ENCODE measurements around the gene LSM4. TPM values are rescaled to one million over a fixed set of nuclear protein-coding genes. Genes with fewer than 3 reads are reported as not detected.

LSM4 gene
- total and polyA plus RNA-seq, 10 donors = 55.8 to 192 (median 80.2) TPM

DNA sequence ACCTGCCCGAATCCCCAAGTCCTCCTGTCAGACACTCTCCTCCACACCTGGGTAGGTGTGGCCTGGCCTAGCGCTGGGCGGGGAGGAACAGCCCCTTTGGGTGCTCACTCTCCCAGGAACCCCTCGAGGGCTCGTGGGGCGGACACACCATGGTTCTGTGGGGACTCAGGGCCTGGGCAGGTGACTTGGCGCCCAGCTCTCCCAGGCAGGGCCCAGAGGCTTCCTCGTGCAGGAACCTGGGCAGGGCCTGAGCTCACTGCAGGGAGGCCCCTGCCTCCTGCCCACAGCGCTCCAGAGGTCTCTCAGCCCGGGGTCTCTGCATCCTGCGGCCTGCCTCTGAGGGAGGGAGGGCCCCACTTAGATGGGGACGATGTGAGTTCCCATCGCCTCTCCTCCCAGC lies 11.9 kb downstream of the LSM4 start:
- Histone ChIP-seq H3K4me1 (peaks cover 23 to 77% (median 50%) of the 10 kb centered on the region in 6 donors), H3K27ac (peak overlapping the region in 5 of 8 donors; percentile 12 to 95 (median 26)), H3K36me3 (peaks cover 0 to 98% (median 32%) of the 10 kb centered on the region in 6 donors), H3K9me3 (no peaks in the 10 kb centered on the region), H3K27me3 (replicated peaks in 1 of 7) (no peaks in the 10 kb centered on the region), H3K4me3 (no peak overlapping the region)
- DNase-seq = no peak
- TF ChIP-seq POLR2A (IDR thresholded peaks at IDR 0.05) = no peak
- peak in 1 of 3 donors; percentile 25 for TF ChIP-seq POLR2AphosphoS5 (IDR thresholded peaks at IDR 0.05)
- TF ChIP-seq, protein P1, sequence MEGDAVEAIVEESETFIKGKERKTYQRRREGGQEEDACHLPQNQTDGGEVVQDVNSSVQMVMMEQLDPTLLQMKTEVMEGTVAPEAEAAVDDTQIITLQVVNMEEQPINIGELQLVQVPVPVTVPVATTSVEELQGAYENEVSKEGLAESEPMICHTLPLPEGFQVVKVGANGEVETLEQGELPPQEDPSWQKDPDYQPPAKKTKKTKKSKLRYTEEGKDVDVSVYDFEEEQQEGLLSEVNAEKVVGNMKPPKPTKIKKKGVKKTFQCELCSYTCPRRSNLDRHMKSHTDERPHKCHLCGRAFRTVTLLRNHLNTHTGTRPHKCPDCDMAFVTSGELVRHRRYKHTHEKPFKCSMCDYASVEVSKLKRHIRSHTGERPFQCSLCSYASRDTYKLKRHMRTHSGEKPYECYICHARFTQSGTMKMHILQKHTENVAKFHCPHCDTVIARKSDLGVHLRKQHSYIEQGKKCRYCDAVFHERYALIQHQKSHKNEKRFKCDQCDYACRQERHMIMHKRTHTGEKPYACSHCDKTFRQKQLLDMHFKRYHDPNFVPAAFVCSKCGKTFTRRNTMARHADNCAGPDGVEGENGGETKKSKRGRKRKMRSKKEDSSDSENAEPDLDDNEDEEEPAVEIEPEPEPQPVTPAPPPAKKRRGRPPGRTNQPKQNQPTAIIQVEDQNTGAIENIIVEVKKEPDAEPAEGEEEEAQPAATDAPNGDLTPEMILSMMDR (IDR thresholded peaks at IDR 0.05 in 8 of 11, conservative IDR thresholded peaks at IDR 0.05 in 3 of 11) = no peak
- WGBS, 5 donors = 87 to 93% (median 90%) methylated on average over 9 to 13 of the region's 13 CpGs
- intact Hi-C loops (cut with DNase I; ENCODE audit: low total_unique reads) = no loop called here

DNA sequence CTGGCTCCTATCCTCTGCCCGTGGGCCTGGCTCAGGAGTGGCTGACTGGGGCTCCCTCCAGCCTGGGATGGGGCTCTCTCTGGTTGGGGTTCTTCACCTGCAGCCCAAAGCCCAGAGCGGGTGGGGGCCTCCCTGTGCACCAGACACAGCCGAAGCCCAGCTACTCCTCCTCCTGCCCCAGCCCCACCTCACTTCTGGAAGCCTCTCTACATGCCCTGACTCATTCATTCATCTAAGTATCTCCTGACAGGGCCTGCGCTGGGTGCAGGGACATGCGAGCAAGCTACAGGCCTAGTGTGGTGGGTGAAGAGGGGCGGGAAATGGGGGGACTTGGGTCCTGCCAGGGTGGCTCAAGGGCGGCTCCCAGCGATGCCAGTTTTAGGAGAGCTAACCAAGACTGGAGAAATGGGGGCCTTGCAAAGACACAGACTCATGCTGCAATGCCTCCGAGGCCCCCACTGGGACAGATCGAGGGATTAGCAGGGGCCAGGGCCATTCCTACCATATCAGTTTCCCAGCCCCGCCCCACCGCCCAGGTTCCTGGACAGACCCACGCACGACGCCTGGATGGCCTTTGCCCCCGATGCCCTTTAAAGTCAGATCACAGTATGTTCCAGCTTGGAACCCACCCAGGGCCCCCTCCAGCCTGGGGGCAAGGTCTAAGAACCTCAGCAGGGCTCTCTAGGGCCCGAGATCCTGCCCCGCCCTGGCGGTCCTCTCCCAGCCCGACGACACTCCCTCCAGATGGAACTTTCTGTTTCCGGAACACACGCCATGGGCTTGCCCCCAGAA lies 12.6 kb downstream of the LSM4 start:
- peak overlapping the region in 6 of 8 donors; percentile 15 to 95 (median 23) for H3K27ac ChIP-seq
- no peak for DNase-seq
- no peaks in the 10 kb centered on the region for H3K9me3 ChIP-seq
- WGBS, 5 donors = 77 to 82% (median 79%) methylated on average over 18 to 23 of the region's 23 CpGs
- peaks cover 0 to 92% (median 32%) of the 10 kb centered on the region in 6 donors for H3K36me3 ChIP-seq
- TF ChIP-seq, protein P1 (IDR thresholded peaks at IDR 0.05 in 8 of 11, conservative IDR thresholded peaks at IDR 0.05 in 3 of 11) = no peak
- TF ChIP-seq POLR2A (IDR thresholded peaks at IDR 0.05) (no peak), POLR2AphosphoS5 (IDR thresholded peaks at IDR 0.05) (no peak)
- intact Hi-C loops (cut with DNase I; ENCODE audit: low total_unique reads) = no loop called here
- H3K4me1 ChIP-seq = peaks cover 30 to 77% (median 56%) of the 10 kb centered on the region in 6 donors
- no peak overlapping the region for H3K4me3 ChIP-seq
- no peaks in the 10 kb centered on the region for H3K27me3 ChIP-seq (replicated peaks in 1 of 7)

DNA sequence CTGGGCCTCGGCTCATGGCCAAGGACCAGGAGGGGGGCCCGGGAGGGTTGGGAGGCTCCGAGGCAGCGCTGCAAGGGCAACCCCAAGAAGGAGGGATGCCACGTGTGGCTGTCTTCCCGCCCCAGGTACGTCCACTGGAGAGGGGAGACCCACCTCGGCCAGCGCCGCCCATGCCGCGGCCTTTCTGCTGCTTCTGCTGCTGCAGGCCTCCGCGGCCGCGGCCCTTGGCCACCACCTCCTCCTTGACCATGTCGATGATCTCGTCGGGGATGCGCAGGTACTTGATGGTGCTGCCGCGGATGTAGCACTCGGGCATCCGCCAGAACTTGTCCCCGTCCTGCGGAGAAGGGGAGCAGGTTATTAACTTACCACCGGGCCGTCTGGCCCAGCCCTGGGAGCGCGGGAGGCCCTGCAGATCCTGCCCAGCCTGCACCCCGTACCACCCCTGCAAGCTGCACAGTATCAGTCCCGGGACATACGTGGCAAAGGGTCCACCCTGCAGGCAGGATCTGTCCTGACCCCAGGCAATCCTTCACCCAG lies 13.3 kb downstream of the LSM4 start:
- no peak overlapping the region for H3K4me3 ChIP-seq
- intact Hi-C loops (cut with DNase I; ENCODE audit: low total_unique reads) = no loop called here
- WGBS, 5 donors = 89 to 94% (median 92%) methylated on average over 11 to 33 of the region's 33 CpGs
- TF ChIP-seq, protein P1 (IDR thresholded peaks at IDR 0.05 in 8 of 11, conservative IDR thresholded peaks at IDR 0.05 in 3 of 11) = no peak
- TF ChIP-seq POLR2AphosphoS5 (IDR thresholded peaks at IDR 0.05) = peak in 2 of 3 donors; percentile 10 to 43
- DNase-seq = no peak
- H3K4me1 ChIP-seq = peaks cover 35 to 83% (median 62%) of the 10 kb centered on the region in 6 donors
- H3K27me3 ChIP-seq (replicated peaks in 1 of 7) = no peaks in the 10 kb centered on the region
- H3K36me3 ChIP-seq = peaks cover 0 to 85% (median 32%) of the 10 kb centered on the region in 6 donors
- H3K9me3 ChIP-seq = no peaks in the 10 kb centered on the region
- peak overlapping the region in 5 of 8 donors; percentile 26 to 99 (median 95) for H3K27ac ChIP-seq

DNA sequence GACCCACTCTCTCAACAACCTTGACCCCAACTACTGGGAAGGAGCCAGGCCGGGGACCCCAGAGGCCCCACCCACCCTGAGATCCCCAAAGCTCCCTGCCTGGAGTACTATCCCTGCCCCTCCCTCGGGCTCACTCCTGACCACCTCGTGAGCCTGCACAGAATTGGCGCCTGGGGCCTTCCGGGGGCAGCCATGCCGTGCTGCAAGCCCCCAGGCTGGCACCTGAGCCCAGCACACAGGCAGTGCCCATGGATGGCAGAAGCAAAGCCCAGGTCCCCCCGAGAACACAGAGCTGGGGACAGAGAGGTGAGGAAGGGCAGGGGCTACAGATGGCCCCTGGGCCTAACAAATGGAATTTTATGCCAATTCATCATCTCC lies 13.9 kb downstream of the LSM4 start:
- intact Hi-C loops (cut with DNase I; ENCODE audit: low total_unique reads) = no loop called here
- peak overlapping the region in 7 of 8 donors; percentile 7 to 99 (median 95) for H3K27ac ChIP-seq
- no peaks in the 10 kb centered on the region for H3K9me3 ChIP-seq
- H3K27me3 ChIP-seq (replicated peaks in 1 of 7) = no peaks in the 10 kb centered on the region
- peaks cover 37 to 89% (median 69%) of the 10 kb centered on the region in 6 donors for H3K4me1 ChIP-seq
- WGBS, 5 donors = 60 to 85% (median 81%) methylated on average over 7 of the region's 7 CpGs
- peak in 1 of 3 donors; percentile 29 for TF ChIP-seq POLR2AphosphoS5 (IDR thresholded peaks at IDR 0.05)
- TF ChIP-seq, protein P1 (IDR thresholded peaks at IDR 0.05 in 8 of 11, conservative IDR thresholded peaks at IDR 0.05 in 3 of 11) = no peak
- H3K4me3 ChIP-seq = no peak overlapping the region
- peak; percentile 73 for DNase-seq
- H3K36me3 ChIP-seq = peaks cover 0 to 78% (median 32%) of the 10 kb centered on the region in 6 donors
